ENCODE data around the gene ORM1. TPM values are rescaled to one million over a fixed set of nuclear protein-coding genes. Genes with fewer than 3 reads are reported as not detected.

Gene ORM1
- total RNA-seq, 1 experiment from 2014 or later = 4.4 TPM

DNA sequence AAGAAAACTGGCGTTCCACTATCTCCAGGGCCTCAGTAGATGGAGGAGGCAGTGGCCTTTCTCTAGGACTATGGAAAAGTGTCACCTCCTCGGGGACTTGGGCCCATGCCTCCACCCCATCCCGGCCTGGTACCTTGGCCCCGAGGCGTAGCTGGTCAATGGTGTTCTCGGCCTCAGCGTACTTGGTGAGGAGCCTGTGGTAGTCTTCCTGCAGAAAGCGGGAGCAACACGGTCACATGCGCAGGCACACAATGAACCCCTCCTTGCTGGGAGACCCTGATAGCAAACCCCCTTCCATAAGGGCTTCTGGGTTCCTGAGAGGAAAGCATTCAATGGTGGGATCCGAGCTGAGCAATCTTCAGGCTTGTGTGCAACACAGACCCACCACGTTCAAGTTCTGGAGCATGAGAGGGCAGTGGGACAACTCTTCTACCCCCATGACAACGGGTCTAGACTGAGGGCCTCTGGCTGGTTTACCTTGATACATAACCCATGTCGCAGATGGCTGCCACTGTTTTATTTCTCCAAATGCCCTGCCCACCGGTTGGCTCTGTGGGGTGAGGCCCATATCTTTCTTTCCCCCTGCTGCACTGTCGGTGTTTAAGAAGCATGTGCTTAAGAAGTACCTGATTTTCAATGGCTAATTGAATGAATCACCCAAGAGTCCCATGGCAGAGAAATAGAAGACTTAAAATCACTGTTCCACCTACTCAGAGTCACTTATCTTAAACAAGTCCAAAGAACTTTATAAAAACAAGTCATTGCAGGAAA lies 51.2 kb downstream of the ORM1 start:
- Histone ChIP-seq H3K23me2 (ENCODE audit: insufficient read length, low read depth, low read length, poor library complexity, severe bottlenecking) (peaks cover 5% of the 10 kb centered on the region), H2AFZ (ENCODE audit: low read length) (no peak overlapping the region), H2BK12ac (ENCODE audit: insufficient read length, low read depth, low read length) (no peak overlapping the region), H4K91ac (ENCODE audit: insufficient read length, low read depth, low read length) (no peak overlapping the region), H3K9ac (ENCODE audit: extremely low read depth, insufficient read length, low read length) (no peak overlapping the region), H4K5ac (ENCODE audit: insufficient read length, low read depth, low read length) (no peak overlapping the region), H3K79me2 (ENCODE audit: insufficient read depth, low read length) (0 out of 2 replicates have a peak, but pooled peaks cover 3% of the 10 kb centered on the region), H2BK15ac (ENCODE audit: low read depth, low read length) (no peak overlapping the region), H2AK5ac (ENCODE audit: insufficient read length, low read length) (no peak overlapping the region), H3K56ac (ENCODE audit: insufficient read length, low read depth, low read length) (no peak overlapping the region), H2BK120ac (ENCODE audit: low read depth, low read length, poor library complexity, severe bottlenecking) (no peak overlapping the region), H3K79me1 (ENCODE audit: insufficient read depth, low read depth, low read length, poor library complexity, severe bottlenecking) (no peaks in the 10 kb centered on the region), H4K8ac (replicated peaks; ENCODE audit: insufficient read length, low read depth, low read length) (no peak overlapping the region), H3K9me3 (ENCODE audit: control insufficient read depth, low read depth, low read length) (no peaks in the 10 kb centered on the region), H3K4ac (ENCODE audit: low read depth, low read length) (no peak overlapping the region), H3K4me2 (ENCODE audit: insufficient read depth, insufficient read length, low read length) (no peak overlapping the region), H3K18ac (ENCODE audit: insufficient read length, low read depth, low read length) (no peak overlapping the region), H2BK5ac (ENCODE audit: insufficient read length, low read length) (no peak overlapping the region), H4K20me1 (ENCODE audit: control insufficient read depth, insufficient read depth, insufficient read length) (no peaks in the 10 kb centered on the region), H3K27me3 (ENCODE audit: insufficient read depth, low read length) (no peaks in the 10 kb centered on the region), H3K27ac (ENCODE audit: insufficient read length, low read depth, low read length) (no peak overlapping the region), H3K23ac (ENCODE audit: insufficient read length, low read depth, low read length) (no peak overlapping the region), H2BK20ac (ENCODE audit: low read depth, low read length, poor library complexity, severe bottlenecking) (no peak overlapping the region), H3K4me1 (ENCODE audit: insufficient read depth, low read length) (peaks cover 11% of the 10 kb centered on the region), H3T11ph (ENCODE audit: low read length) (no peak overlapping the region), H3K14ac (ENCODE audit: insufficient read depth, low read length) (no peak overlapping the region; the same call in 1 of the 2 replicates)
- TF ChIP-seq, protein P1, sequence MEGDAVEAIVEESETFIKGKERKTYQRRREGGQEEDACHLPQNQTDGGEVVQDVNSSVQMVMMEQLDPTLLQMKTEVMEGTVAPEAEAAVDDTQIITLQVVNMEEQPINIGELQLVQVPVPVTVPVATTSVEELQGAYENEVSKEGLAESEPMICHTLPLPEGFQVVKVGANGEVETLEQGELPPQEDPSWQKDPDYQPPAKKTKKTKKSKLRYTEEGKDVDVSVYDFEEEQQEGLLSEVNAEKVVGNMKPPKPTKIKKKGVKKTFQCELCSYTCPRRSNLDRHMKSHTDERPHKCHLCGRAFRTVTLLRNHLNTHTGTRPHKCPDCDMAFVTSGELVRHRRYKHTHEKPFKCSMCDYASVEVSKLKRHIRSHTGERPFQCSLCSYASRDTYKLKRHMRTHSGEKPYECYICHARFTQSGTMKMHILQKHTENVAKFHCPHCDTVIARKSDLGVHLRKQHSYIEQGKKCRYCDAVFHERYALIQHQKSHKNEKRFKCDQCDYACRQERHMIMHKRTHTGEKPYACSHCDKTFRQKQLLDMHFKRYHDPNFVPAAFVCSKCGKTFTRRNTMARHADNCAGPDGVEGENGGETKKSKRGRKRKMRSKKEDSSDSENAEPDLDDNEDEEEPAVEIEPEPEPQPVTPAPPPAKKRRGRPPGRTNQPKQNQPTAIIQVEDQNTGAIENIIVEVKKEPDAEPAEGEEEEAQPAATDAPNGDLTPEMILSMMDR (conservative IDR thresholded peaks at IDR 0.05) = no peak
- no peak overlapping the region for H3K27ac Mint-ChIP-seq
- no CpG with 5 or more reads among the region's 16 CpGs for WGBS (ENCODE audit: extremely low coverage, insufficient read length, low lambda C conversion rate)
- H3K27me3 Mint-ChIP-seq (ENCODE audit: low read depth) = no peaks in the 10 kb centered on the region
- H3K36me3 Mint-ChIP-seq (ENCODE audit: insufficient read depth in 1 of 3, low read depth in 3 of 3) = peaks cover 19 to 30% (median 21%) of the 10 kb centered on the region in 3 experiments
- H3K4me1 Mint-ChIP-seq = peaks cover 50 to 62% of the 10 kb centered on the region in 2 experiments
- DNase-seq = no peak
- H3K9me3 Mint-ChIP-seq = no peaks in the 10 kb centered on the region
- H3K4me3 Mint-ChIP-seq = no peak overlapping the region
